Cardiac muscle cell (in vitro differentiated cells and primary cell): ENCODE data around the gene CAPN2. TPM values are rescaled to one million over a fixed set of nuclear protein-coding genes. Genes with fewer than 3 reads are reported as not detected.

Experiments used
- DNase-seq, 2 donors: peaks; one replicate each; pipeline versions ENCODE4 v3.0.0 to v3.0.0-alpha.2; 2010 to 2017; ENCODE audit warnings: low read depth in 1 of 2, low spot score in 1 of 2
- H3K27ac ChIP-seq: fragments of 200-600 bp; sonication (generic); 2 replicates; pipeline ENCODE4 v1.5.1; 2016
- H3K27me3 ChIP-seq: fragments of 200-600 bp; sonication (generic); 2 replicates; pipeline ENCODE4 v1.6.0; 2016; ENCODE audit warnings: control low read depth
- H3K36me3 ChIP-seq: fragments of 200-600 bp; sonication (generic); 2 replicates; pipeline ENCODE4 v1.5.1; 2016; ENCODE audit warnings: control low read depth
- H3K4me1 ChIP-seq: fragments of 200-600 bp; sonication (generic); 2 replicates; pipeline ENCODE4 v1.8.1; 2017; ENCODE audit warnings: low read depth, mild to moderate bottlenecking, mixed run types
- H3K4me3 ChIP-seq: fragments of 200-600 bp; sonication (generic); 2 replicates; pipeline ENCODE4 v1.5.1; 2016; ENCODE audit warnings: mild to moderate bottlenecking
- H3K9me3 ChIP-seq: fragments of 200-600 bp; sonication (generic); 2 replicates; pipeline ENCODE4 v1.5.1; 2017; ENCODE audit warnings: low read depth, mild to moderate bottlenecking, control low read depth
- CTCF ChIP-seq: IDR thresholded peaks from 2 replicates; pipeline ENCODE4 v1.5.1; 2012; ENCODE audit warnings: low read depth, mild to moderate bottlenecking, low read length
- polyA plus RNA-seq: library from polyadenylated mRNA; unstranded; fragments of >200 nt; fragmentation: Nextera tagmentation; extraction: Ambion mirVana; gene quantifications from 2 replicates; pipeline ENCODE4 v1.2.1, GENCODE V29; 2016
- total RNA-seq: library from RNA; depleted of rRNA; stranded (reverse); fragments of >200 nt; gene quantifications from 2 replicates; pipeline ENCODE4 v1.2.3, GENCODE V29; 2016

Gene CAPN2
- total and polyA plus RNA-seq, 2 experiments from 2014 or later = 65.5 to 110 TPM

GRCh38 chr1:223772771-223773160 is 60.4 kb downstream of the CAPN2 start:
- H3K36me3 ChIP-seq = peaks cover 18% of the 10 kb centered on the region
- H3K27ac ChIP-seq = peak overlapping the region; percentile 80
- H3K4me1 ChIP-seq = peaks cover 32% of the 10 kb centered on the region

GRCh38 chr1:223774134-223774814 is 61.9 kb downstream of the CAPN2 start:
- Histone ChIP-seq H3K27me3 (no peaks in the 10 kb centered on the region), H3K4me1 (peaks cover 32% of the 10 kb centered on the region), H3K9me3 (no peaks in the 10 kb centered on the region), H3K4me3 (no peak overlapping the region), H3K27ac (peak overlapping the region; percentile 14), H3K36me3 (peaks cover 33% of the 10 kb centered on the region)
- no peak for DNase-seq
- TF ChIP-seq CTCF = no peak

More at GRCh38 chr1:223772771-223773160, 60.4 kb downstream of the CAPN2 start:
- no peak overlapping the region for H3K4me3 ChIP-seq
- no peaks in the 10 kb centered on the region for H3K9me3 ChIP-seq
- H3K27me3 ChIP-seq = no peaks in the 10 kb centered on the region
- no peak for DNase-seq
- TF ChIP-seq CTCF = no peak

- peak overlapping the region; percentile 14 for H3K27ac ChIP-seq
- H3K36me3 ChIP-seq = peaks cover 41% of the 10 kb centered on the region
These were observed 62.7 kb downstream of the CAPN2 start for GRCh38 chr1:223775054-223775453.

GRCh38 chr1:223775711-223776074 is 63.4 kb downstream of the CAPN2 start:
- Histone ChIP-seq H3K9me3 (no peaks in the 10 kb centered on the region), H3K27ac (no peak overlapping the region), H3K4me1 (peaks cover 32% of the 10 kb centered on the region), H3K4me3 (no peak overlapping the region), H3K27me3 (no peaks in the 10 kb centered on the region), H3K36me3 (peaks cover 47% of the 10 kb centered on the region)
- no peak for TF ChIP-seq CTCF
- DNase-seq = no peak

More at GRCh38 chr1:223775054-223775453, 62.7 kb downstream of the CAPN2 start:
- Histone ChIP-seq H3K27me3 (no peaks in the 10 kb centered on the region), H3K4me1 (peaks cover 32% of the 10 kb centered on the region), H3K4me3 (no peak overlapping the region), H3K9me3 (no peaks in the 10 kb centered on the region)
- no peak for TF ChIP-seq CTCF
- DNase-seq = no peak

GRCh38 chr1:223776075-223776814 is 63.9 kb downstream of the CAPN2 start:
- DNase-seq = peak in 1 of 2 donors; percentile 74
- H3K4me3 ChIP-seq = no peak overlapping the region
- no peaks in the 10 kb centered on the region for H3K9me3 ChIP-seq
- no peaks in the 10 kb centered on the region for H3K27me3 ChIP-seq
- peak overlapping the region; percentile 75 for H3K27ac ChIP-seq
- peaks cover 34% of the 10 kb centered on the region for H3K4me1 ChIP-seq
- TF ChIP-seq CTCF = no peak
- H3K36me3 ChIP-seq = peaks cover 47% of the 10 kb centered on the region
